D341Med (cell line): ENCODE measurements around the gene ETFB.
"Not testable (repeated sequence)": the region's sequence is repeated elsewhere in the genome, so short reads cannot be mapped to it uniquely, and the experiment has no call there.

Experiments
- DNase-seq: peaks from one replicate; pipeline ENCODE4 v3.0.0; 2012; ENCODE audit warnings: low spot score

The ETFB gene

DNA sequence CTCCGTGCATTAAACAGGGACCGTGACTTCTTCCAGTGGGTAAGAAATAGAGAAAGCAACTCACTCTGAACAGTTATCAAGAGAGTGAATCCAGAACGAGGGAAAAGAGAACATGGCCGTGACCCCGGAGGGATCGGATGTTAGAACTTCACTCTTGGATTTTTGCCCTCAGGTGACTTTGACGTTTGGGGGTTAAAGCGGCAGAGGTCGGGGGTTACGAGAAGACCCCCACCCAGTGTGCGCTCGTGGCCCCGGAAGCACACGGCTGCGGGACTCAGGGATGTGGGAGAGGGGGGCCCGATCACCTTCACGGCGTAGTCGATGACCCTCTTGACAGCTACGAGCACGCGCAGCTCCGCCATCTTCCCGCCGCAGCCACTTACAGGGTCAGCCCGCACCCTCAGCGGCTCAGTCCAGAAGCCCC lies at the start of gene ETFB:
Gene ETFB (minus strand): TSS at position 424 of the 424 bp plus-strand sequence. CDS start 62 bp downstream, at position 362.
- DNase-seq: no peak

DNA sequence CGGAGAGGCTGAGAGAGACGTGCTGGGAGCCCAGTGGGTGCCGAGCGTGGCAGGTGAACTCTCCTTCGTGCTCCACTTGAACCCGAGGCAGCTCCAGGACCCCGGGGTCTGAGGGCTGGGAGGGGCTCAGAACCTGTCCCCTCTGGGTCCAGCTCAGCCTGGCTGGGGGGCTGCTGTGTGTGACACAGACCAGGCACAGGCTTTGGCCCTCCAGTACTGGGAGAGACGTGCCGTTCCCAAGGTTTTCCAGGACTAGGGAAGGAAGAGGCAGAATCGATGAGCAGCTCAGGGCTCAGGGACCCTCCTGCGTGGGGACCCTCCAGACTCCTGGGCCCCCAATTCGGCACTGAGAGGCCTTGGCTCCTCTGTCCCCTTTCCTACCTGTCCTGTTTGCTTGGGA lies 49.0 kb upstream of the ETFB start:
- DNase-seq: no peak

GRCh38 chr19:51410950-51411748 lies 45.0 kb upstream of the ETFB start:
- DNase-seq: no peak

- DNase-seq: peak; percentile 67
Measured at GRCh38 chr19:51407511-51408131, 41.4 kb upstream of the ETFB start.

GRCh38 chr19:51402117-51402516 lies 35.9 kb upstream of the ETFB start:
- no peak for DNase-seq

GRCh38 chr19:51399936-51400335 lies 33.7 kb upstream of the ETFB start:
- not testable (repeated sequence) for DNase-seq

DNA sequence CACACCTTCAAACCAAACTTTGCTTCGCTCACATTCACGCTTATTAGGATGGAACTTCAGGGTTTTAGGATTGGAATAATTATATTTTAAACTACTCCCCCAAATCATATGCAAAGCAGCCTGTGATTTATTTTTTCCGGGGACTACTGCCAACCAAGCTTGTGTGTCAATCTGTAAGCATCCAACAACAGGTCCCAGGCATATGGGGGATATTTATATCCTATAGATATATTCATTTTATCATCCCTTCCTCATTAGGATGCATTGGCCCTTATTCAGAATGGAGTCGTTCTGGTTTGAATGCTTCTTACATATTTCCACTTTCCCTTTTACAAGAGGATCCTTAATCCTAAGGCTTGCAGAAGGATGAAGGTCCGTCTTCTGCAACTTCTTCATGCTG lies 33.0 kb upstream of the ETFB start:
- no peak for DNase-seq

- DNase-seq: no peak
Measured at GRCh38 chr19:51398096-51398704, 32.0 kb upstream of the ETFB start.

DNA sequence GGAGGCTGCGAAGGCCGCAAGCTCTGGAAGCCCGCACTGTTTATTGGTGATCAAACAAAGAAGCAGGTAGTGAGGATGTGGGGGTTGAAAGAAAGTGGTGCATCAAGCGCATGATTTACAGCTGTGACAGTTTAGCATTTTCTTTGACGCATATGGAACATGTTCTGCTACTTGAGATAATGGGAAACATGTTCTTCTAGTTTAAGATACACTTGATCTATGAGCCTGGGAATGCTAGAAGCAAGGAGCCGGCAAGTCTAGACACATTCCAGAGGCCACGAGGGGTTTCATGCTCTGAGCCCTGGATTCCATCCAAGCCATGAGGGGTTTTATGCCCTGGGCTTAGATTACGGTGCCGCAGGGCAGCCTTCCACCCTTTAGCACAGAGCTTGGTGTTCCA lies 31.3 kb upstream of the ETFB start:
- DNase-seq: not testable (repeated sequence)

GRCh38 chr19:51396175-51396574 lies 30.0 kb upstream of the ETFB start:
- no peak for DNase-seq

- DNase-seq: peak; percentile 95
Measured at GRCh38 chr19:51394050-51394836, 28.1 kb upstream of the ETFB start.

- DNase-seq: no peak
Measured at GRCh38 chr19:51392701-51393100, 26.5 kb upstream of the ETFB start.

GRCh38 chr19:51391073-51391611 lies 25.0 kb upstream of the ETFB start:
- DNase-seq: no peak

GRCh38 chr19:51389143-51389542 lies 23.0 kb upstream of the ETFB start:
- DNase-seq: no peak

GRCh38 chr19:51387924-51388389 lies 21.8 kb upstream of the ETFB start, which contains the start of gene LIM2:
LIM2 (minus strand) TSS chr19:51387974; CDS start chr19:51387443, 531 bp downstream.
- no peak for DNase-seq

DNA sequence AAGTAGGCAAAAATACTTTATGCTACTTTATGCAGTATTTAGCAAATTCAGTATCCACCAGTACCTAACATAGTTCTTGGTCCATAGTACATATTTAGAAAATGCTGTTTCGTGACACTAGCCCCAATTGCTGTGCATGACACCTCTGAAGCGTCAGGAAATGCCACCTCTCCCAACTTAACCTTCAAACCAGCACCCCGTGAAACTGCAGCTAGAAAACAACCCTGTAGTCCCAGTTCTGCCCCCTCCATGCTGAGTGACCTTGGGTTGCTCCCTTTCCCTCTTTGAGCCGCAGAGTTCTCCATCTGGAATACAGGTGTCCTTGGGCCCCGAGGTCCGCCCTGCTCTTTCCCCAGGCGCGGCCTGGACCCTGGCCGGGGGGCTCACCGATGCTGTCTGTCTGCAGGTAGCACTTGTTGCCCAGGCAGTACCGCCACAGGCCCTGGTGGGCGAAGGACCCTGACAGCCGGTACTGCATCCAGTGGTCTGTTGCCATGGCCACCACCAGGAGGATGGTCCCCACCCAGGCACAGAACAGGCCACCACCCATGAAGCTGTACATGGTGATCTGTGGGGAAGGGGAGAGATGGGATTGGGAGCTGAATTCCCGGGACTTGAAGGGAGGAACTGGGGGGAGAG lies 20.8 kb upstream of the ETFB start:
- DNase-seq: no peak

DNA sequence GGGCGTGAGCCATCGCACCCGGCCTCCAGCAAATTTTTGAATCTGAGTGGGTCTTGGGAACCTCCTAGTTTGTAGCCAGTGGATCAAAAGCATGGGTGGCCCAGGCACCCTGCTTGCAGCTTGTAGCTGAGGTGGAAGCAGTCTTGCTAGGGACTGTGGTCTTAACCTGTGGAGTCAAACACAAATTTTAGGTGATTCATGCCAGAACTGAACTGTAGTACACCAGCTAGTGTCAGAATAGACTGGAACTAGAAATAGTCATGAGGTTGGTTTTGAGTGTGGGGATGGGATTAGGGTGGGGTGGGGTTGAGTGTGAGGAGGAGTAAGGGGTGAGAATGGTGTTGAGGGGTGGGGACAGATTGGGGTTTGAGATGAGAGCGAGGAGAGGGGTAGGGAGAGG lies 15.8 kb upstream of the ETFB start:
- DNase-seq: no peak

- DNase-seq: no peak
Measured at GRCh38 chr19:51380379-51380778, 14.2 kb upstream of the ETFB start.

- no peak for DNase-seq
Measured at GRCh38 chr19:51377422-51377821, 11.2 kb upstream of the ETFB start.

- no peak for DNase-seq
Measured at GRCh38 chr19:51375504-51376221, 9.5 kb upstream of the ETFB start.
